HepG2 (cell line): ENCODE results near the gene CD300LF. TPM values are rescaled to one million over a fixed set of nuclear protein-coding genes. Genes with fewer than 3 reads are reported as not detected.

Source experiments
- FOXK1 ChIP-seq: sonication (generic); formaldehyde crosslinking; IDR thresholded peaks from 2 replicates; pipeline ENCODE4 v1.4.0; 2020; ENCODE audit warnings: low read depth, missing genetic modification reagents, borderline replicate concordance
- HNRNPUL1 ChIP-seq: fragments of 200-400 bp; formaldehyde crosslinking; IDR thresholded peaks from 2 replicates; pipeline ENCODE4 v1.6.1; 2017; ENCODE audit warnings: low read depth, mild to moderate bottlenecking, low read length, moderate library complexity
- HOXA9 ChIP-seq: sonication (generic); formaldehyde crosslinking; IDR thresholded peaks from 2 replicates; pipeline ENCODE4 v1.8.1; 2022; ENCODE audit warnings: missing genetic modification reagents, mild to moderate bottlenecking, moderate library complexity, borderline replicate concordance
- SP2 ChIP-seq: sonication (generic); formaldehyde crosslinking; IDR thresholded peaks from 2 replicates; pipeline ENCODE4 v1.5.1; 2020; ENCODE audit warnings: mild to moderate bottlenecking, missing genetic modification reagents
- ZNF251 ChIP-seq: sonication (generic); formaldehyde crosslinking; IDR thresholded peaks from 2 replicates; pipeline ENCODE4 v1.9.0; 2021; ENCODE audit warnings: mild to moderate bottlenecking, missing genetic modification reagents
- ZNF3 ChIP-seq: IDR thresholded peaks from 2 replicates; pipeline ENCODE4 v1.7.0; 2017; ENCODE audit warnings: inconsistent platforms
- ZNF34 ChIP-seq: sonication (generic); formaldehyde crosslinking; IDR thresholded peaks from 2 replicates; pipeline ENCODE4 v1.4.0; 2020; ENCODE audit warnings: mild to moderate bottlenecking, missing genetic modification reagents, borderline replicate concordance
- ZNF589 ChIP-seq: sonication (generic); formaldehyde crosslinking; conservative IDR thresholded peaks from 2 replicates; pipeline ENCODE4 v1.8.0; 2022; ENCODE audit warnings: mild to moderate bottlenecking, moderate library complexity, missing genetic modification reagents
- polyA plus RNA-seq, 8 experiments: library from polyadenylated mRNA; depleted of rRNA in 3 of 8; stranded (reverse) in 7 of 8; unstranded in 1 of 8; fragments of >200 nt; fragmentation: Illumina TruSeq in 4 of 8; extraction: Trizol in 4 of 8; gene quantifications; 2 replicates each; pipeline versions ENCODE4 v1.2.1 to v1.2.3, GENCODE V29; 2011 to 2016; ENCODE audit warnings: low read depth in 4 of 8, missing spikeins in 1 of 8, mixed read lengths in 1 of 8; ENCODE audit not compliant: insufficient read depth in 1 of 8
- total RNA-seq, 5 experiments: library from RNA; depleted of rRNA; stranded (reverse); fragments of >200 nt; fragmentation: Illumina TruSeq; extraction: Trizol; gene quantifications; 2 replicates each; pipeline ENCODE4 v1.2.3, GENCODE V29; 2016; ENCODE audit warnings: low read depth in 1 of 5
- TF ChIP-seq, protein P1 (sequence below): IDR thresholded peaks from 2 replicates; pipeline ENCODE4 v1.6.1; 2018; ENCODE audit warnings: missing genetic modification reagents, mild to moderate bottlenecking, missing compliant biosample characterization
- TF ChIP-seq, protein P2 (sequence below): fragments of 450-650 bp; IDR thresholded peaks from 2 replicates; pipeline ENCODE4 v1.6.1; 2017; ENCODE audit warnings: mild to moderate bottlenecking
- TF ChIP-seq, protein P3 (sequence below): sonication (generic); formaldehyde crosslinking; IDR thresholded peaks from 2 replicates; pipeline ENCODE4 v1.4.0; 2020; ENCODE audit warnings: missing genetic modification reagents, borderline replicate concordance
- TF ChIP-seq, protein P4 (sequence below): sonication (generic); formaldehyde crosslinking; IDR thresholded peaks from 2 replicates; pipeline ENCODE4; 2020; ENCODE audit warnings: missing genetic modification reagents, mild to moderate bottlenecking, borderline replicate concordance
- TF ChIP-seq, protein P5 (sequence below): sonication (generic); formaldehyde crosslinking; conservative IDR thresholded peaks from 2 replicates; pipeline ENCODE4 v1.4.0; 2020; ENCODE audit warnings: missing genetic modification reagents
- TF ChIP-seq, protein P6 (sequence below): sonication (generic); IDR thresholded peaks from 2 replicates; pipeline ENCODE4 v1.6.1; 2016; ENCODE audit warnings: low read depth, borderline replicate concordance

Gene CD300LF
- total and polyA plus RNA-seq, 2 of the 13 experiments (the other 11 are each of a cell fraction or from before 2014, with no cell fraction given): not detected

DNA sequence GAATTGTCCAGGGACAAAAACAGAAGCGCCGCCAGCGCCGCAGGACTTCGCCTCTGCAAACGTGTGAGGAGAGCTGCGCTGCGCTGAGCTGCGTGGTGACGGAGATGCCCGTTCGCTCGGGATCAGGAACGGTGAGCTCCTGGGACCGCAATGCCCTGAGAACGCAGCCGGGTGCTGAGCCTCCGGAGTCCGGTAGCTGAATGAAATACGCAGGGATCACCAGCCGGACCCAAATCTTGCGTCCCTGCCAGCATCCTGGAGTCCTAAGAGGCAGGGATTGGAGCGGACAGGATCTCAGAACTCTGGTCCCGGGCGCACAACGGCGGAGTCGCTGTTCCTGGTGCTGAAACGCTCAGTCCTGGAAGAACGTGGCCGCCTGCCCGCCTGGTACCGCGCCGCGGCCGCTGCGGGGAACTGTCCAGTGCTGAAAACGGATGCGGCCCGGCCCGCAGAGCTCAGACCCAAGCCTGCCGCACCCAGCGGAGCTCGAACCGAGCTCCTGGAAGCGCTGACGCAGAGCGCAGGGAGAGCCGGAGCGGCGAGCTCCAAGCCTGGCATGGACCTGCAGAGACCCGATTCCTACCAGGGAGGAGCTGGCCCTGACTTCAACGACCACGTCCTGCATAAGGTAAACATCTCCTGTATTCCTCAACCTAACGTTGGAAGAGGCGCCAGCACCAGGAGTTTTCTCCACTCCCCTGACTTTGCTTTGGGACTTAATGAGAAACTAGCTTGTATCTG lies 41.5 kb downstream of the CD300LF start (continued):
- TF ChIP-seq HOXA9 (CRISPR knock-in tag): peak; percentile 100
- TF ChIP-seq, protein P1, sequence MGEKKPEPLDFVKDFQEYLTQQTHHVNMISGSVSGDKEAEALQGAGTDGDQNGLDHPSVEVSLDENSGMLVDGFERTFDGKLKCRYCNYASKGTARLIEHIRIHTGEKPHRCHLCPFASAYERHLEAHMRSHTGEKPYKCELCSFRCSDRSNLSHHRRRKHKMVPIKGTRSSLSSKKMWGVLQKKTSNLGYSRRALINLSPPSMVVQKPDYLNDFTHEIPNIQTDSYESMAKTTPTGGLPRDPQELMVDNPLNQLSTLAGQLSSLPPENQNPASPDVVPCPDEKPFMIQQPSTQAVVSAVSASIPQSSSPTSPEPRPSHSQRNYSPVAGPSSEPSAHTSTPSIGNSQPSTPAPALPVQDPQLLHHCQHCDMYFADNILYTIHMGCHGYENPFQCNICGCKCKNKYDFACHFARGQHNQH (CRISPR knock-in tag): peak; percentile 100
- TF ChIP-seq, protein P2, sequence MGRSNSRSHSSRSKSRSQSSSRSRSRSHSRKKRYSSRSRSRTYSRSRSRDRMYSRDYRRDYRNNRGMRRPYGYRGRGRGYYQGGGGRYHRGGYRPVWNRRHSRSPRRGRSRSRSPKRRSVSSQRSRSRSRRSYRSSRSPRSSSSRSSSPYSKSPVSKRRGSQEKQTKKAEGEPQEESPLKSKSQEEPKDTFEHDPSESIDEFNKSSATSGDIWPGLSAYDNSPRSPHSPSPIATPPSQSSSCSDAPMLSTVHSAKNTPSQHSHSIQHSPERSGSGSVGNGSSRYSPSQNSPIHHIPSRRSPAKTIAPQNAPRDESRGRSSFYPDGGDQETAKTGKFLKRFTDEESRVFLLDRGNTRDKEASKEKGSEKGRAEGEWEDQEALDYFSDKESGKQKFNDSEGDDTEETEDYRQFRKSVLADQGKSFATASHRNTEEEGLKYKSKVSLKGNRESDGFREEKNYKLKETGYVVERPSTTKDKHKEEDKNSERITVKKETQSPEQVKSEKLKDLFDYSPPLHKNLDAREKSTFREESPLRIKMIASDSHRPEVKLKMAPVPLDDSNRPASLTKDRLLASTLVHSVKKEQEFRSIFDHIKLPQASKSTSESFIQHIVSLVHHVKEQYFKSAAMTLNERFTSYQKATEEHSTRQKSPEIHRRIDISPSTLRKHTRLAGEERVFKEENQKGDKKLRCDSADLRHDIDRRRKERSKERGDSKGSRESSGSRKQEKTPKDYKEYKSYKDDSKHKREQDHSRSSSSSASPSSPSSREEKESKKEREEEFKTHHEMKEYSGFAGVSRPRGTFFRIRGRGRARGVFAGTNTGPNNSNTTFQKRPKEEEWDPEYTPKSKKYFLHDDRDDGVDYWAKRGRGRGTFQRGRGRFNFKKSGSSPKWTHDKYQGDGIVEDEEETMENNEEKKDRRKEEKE: no peak
- peak; percentile 99 for TF ChIP-seq ZNF251 (CRISPR knock-in tag)
- TF ChIP-seq, protein P3, sequence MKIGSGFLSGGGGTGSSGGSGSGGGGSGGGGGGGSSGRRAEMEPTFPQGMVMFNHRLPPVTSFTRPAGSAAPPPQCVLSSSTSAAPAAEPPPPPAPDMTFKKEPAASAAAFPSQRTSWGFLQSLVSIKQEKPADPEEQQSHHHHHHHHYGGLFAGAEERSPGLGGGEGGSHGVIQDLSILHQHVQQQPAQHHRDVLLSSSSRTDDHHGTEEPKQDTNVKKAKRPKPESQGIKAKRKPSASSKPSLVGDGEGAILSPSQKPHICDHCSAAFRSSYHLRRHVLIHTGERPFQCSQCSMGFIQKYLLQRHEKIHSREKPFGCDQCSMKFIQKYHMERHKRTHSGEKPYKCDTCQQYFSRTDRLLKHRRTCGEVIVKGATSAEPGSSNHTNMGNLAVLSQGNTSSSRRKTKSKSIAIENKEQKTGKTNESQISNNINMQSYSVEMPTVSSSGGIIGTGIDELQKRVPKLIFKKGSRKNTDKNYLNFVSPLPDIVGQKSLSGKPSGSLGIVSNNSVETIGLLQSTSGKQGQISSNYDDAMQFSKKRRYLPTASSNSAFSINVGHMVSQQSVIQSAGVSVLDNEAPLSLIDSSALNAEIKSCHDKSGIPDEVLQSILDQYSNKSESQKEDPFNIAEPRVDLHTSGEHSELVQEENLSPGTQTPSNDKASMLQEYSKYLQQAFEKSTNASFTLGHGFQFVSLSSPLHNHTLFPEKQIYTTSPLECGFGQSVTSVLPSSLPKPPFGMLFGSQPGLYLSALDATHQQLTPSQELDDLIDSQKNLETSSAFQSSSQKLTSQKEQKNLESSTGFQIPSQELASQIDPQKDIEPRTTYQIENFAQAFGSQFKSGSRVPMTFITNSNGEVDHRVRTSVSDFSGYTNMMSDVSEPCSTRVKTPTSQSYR (CRISPR knock-in tag): peak; percentile 92
- TF ChIP-seq SP2 (CRISPR knock-in tag): peak; percentile 79
- TF ChIP-seq, protein P4, sequence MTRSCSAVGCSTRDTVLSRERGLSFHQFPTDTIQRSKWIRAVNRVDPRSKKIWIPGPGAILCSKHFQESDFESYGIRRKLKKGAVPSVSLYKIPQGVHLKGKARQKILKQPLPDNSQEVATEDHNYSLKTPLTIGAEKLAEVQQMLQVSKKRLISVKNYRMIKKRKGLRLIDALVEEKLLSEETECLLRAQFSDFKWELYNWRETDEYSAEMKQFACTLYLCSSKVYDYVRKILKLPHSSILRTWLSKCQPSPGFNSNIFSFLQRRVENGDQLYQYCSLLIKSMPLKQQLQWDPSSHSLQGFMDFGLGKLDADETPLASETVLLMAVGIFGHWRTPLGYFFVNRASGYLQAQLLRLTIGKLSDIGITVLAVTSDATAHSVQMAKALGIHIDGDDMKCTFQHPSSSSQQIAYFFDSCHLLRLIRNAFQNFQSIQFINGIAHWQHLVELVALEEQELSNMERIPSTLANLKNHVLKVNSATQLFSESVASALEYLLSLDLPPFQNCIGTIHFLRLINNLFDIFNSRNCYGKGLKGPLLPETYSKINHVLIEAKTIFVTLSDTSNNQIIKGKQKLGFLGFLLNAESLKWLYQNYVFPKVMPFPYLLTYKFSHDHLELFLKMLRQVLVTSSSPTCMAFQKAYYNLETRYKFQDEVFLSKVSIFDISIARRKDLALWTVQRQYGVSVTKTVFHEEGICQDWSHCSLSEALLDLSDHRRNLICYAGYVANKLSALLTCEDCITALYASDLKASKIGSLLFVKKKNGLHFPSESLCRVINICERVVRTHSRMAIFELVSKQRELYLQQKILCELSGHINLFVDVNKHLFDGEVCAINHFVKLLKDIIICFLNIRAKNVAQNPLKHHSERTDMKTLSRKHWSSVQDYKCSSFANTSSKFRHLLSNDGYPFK (CRISPR knock-in tag): peak; percentile 96
- TF ChIP-seq HNRNPUL1: no peak
- peak; percentile 93 for TF ChIP-seq ZNF3
- peak; percentile 99 for TF ChIP-seq FOXK1 (CRISPR knock-in tag)
- TF ChIP-seq ZNF34 (CRISPR knock-in tag): peak; percentile 95; the same call in 1 of the 2 replicates
- TF ChIP-seq, protein P5, sequence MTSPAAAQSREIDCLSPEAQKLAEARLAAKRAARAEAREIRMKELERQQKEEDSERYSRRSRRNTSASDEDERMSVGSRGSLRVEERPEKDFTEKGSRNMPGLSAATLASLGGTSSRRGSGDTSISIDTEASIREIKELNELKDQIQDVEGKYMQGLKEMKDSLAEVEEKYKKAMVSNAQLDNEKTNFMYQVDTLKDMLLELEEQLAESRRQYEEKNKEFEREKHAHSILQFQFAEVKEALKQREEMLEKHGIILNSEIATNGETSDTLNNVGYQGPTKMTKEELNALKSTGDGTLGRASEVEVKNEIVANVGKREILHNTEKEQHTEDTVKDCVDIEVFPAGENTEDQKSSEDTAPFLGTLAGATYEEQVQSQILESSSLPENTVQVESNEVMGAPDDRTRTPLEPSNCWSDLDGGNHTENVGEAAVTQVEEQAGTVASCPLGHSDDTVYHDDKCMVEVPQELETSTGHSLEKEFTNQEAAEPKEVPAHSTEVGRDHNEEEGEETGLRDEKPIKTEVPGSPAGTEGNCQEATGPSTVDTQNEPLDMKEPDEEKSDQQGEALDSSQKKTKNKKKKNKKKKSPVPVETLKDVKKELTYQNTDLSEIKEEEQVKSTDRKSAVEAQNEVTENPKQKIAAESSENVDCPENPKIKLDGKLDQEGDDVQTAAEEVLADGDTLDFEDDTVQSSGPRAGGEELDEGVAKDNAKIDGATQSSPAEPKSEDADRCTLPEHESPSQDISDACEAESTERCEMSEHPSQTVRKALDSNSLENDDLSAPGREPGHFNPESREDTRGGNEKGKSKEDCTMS: peak; percentile 99
- peak; percentile 100 for TF ChIP-seq ZNF589 (CRISPR knock-in tag)
- TF ChIP-seq, protein P6, sequence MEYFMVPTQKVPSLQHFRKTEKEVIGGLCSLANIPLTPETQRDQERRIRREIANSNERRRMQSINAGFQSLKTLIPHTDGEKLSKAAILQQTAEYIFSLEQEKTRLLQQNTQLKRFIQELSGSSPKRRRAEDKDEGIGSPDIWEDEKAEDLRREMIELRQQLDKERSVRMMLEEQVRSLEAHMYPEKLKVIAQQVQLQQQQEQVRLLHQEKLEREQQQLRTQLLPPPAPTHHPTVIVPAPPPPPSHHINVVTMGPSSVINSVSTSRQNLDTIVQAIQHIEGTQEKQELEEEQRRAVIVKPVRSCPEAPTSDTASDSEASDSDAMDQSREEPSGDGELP: peak; percentile 62; the same call in 1 of the 2 replicates
